Cardiac fibroblast (primary cell): ENCODE measurements around the gene FDX2.

ENCODE experiments used
- DNase-seq, 2 donors: peaks; one replicate each; pipeline versions ENCODE4 v3.0.0 to v3.0.0-alpha.2; 2010; ENCODE audit warnings: low read depth in 2 of 2
- H3K4me3 ChIP-seq, 2 donors: replicated peaks in 1 of 2; 1 replicate in 1 of 2; 2 replicates in 1 of 2; pipeline ENCODE4 v1.5.1; 2011; ENCODE audit warnings: low read depth in 2 of 2, low read length in 2 of 2, mild to moderate bottlenecking in 2 of 2, moderate library complexity in 1 of 2
- CTCF ChIP-seq: IDR thresholded peaks from one replicate; pipeline ENCODE4 v1.5.1; 2011; ENCODE audit warnings: low read depth, mild to moderate bottlenecking, low read length, inconsistent platforms

The FDX2 gene

GRCh38 chr19:10292206-10292788 is 23.5 kb downstream of the FDX2 start:
- H3K4me3 ChIP-seq: peak overlapping the region; percentile 47 to 51
- TF ChIP-seq CTCF: no peak
- peak; percentile 63 to 84 for DNase-seq

GRCh38 chr19:10291554-10292205 is 24.1 kb downstream of the FDX2 start:
- no peak for TF ChIP-seq CTCF
- peak overlapping the region; percentile 47 to 51 for H3K4me3 ChIP-seq
- no peak for DNase-seq

GRCh38 chr19:10290876-10291553 is 24.8 kb downstream of the FDX2 start:
- TF ChIP-seq CTCF: no peak
- H3K4me3 ChIP-seq: peak overlapping the region; percentile 47 to 51
- peak; percentile 44 to 56 for DNase-seq

GRCh38 chr19:10290357-10290875 is 25.4 kb downstream of the FDX2 start:
- no peak for TF ChIP-seq CTCF
- H3K4me3 ChIP-seq: peak overlapping the region; percentile 47 to 51
- DNase-seq: no peak

- TF ChIP-seq CTCF: no peak
- no peak for DNase-seq
These were observed 25.9 kb downstream of the FDX2 start, which contains the start of gene ICAM5 for GRCh38 chr19:10289836-10290356. TSS of gene ICAM5 (plus strand) at chr19:10289952. CDS start at chr19:10290044, 92 bp downstream.

GRCh38 chr19:10289167-10289835 is 26.5 kb downstream of the FDX2 start:
- TF ChIP-seq CTCF: no peak
- peak in 1 of 2 donors; percentile 36 for DNase-seq
- peak overlapping the region; percentile 15 to 51 for H3K4me3 ChIP-seq

More at GRCh38 chr19:10289836-10290356, 25.9 kb downstream of the FDX2 start, which contains the start of gene ICAM5:
- peak within 1 kb of the TSS; percentile 47 to 51 for H3K4me3 ChIP-seq
